ENCODE data around the gene PRF1. TPM values are rescaled to one million over a fixed set of nuclear protein-coding genes. Genes with fewer than 3 reads are reported as not detected.
A peak's percentile ranks its signal among the peaks of the same experiment; 100 is the strongest.

Gene PRF1
- total and polyA plus RNA-seq, 7 donors, result 0.16 to 5.0 (median 1.5) TPM; not detected in 1

DNA sequence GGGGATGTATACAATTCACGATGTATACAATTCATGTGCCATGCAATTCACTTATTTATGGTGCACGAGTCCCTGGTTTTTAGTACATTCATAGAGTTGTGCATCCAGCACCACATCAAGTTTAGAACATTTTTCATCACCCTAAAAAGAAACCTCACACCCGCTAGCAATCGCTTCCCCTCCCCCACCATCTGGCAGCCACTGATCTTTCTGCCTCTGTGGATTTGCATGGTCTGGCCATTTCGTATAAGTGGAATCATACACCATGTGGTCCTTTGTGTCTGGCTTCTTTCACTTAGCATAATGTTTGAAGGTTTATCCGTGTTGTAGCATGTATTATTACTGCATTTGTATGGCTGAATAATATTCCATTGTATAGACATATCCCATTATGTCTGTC, 52.1 kb downstream of the PRF1 start:
- WGBS, 2 donors, result 72 to 87% methylated on average over 6 of the region's 6 CpGs
- TF ChIP-seq POLR2A (IDR thresholded peaks at IDR 0.05) (no peak), EP300 (IDR thresholded peaks at IDR 0.05) (no peak), POLR2AphosphoS5 (IDR thresholded peaks at IDR 0.05) (no peak)
- TF ChIP-seq, protein P1, sequence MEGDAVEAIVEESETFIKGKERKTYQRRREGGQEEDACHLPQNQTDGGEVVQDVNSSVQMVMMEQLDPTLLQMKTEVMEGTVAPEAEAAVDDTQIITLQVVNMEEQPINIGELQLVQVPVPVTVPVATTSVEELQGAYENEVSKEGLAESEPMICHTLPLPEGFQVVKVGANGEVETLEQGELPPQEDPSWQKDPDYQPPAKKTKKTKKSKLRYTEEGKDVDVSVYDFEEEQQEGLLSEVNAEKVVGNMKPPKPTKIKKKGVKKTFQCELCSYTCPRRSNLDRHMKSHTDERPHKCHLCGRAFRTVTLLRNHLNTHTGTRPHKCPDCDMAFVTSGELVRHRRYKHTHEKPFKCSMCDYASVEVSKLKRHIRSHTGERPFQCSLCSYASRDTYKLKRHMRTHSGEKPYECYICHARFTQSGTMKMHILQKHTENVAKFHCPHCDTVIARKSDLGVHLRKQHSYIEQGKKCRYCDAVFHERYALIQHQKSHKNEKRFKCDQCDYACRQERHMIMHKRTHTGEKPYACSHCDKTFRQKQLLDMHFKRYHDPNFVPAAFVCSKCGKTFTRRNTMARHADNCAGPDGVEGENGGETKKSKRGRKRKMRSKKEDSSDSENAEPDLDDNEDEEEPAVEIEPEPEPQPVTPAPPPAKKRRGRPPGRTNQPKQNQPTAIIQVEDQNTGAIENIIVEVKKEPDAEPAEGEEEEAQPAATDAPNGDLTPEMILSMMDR (IDR thresholded peaks at IDR 0.05), result no peak
- H3K4me1 ChIP-seq, result peaks cover 0 to 13% (median 5%) of the 10 kb centered on the region in 4 donors
- no peaks in the 10 kb centered on the region for H3K27me3 ChIP-seq
- peaks cover 0 to 53% (median 0%) of the 10 kb centered on the region in 4 donors for H3K36me3 ChIP-seq
- no peak overlapping the region for H3K27ac ChIP-seq
- H3K9me3 ChIP-seq, result no peaks in the 10 kb centered on the region
- H3K4me3 ChIP-seq, result no peak overlapping the region
- intact Hi-C loops (cut with DNase I), result loop anchor here (1.0 to 5.0 kb wide), 3 partner anchors 142 to 332 kb away; no protein-coding TSS in a partner anchor
- no peak for DNase-seq

DNA sequence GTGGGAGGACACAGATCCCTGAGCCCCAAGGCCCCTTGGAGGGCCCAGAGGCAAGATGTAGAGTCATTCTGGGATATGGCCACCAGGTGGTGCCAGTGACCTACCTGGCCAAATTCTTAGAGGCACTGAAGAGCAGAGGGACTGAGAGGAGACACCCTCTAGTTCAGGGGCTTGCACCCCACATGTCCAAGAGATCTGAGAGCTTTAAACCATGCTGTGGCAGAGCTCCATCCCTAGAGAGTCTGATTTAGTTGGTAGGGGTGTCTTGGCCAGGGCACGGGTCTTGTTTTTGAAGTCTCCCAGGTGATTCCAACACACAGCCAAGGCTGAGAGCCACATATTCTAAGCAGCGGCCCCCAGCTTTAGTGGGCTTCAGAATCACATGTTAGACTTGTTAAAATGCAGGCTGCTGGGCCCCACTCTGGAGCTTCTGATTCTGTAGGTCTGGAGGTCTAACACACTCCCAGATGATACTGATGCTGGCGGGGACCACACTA, 52.5 kb downstream of the PRF1 start:
- peaks cover 0 to 13% (median 5%) of the 10 kb centered on the region in 4 donors for H3K4me1 ChIP-seq
- H3K4me3 ChIP-seq, result no peak overlapping the region
- no peak overlapping the region for H3K27ac ChIP-seq
- DNase-seq, result no peak
- WGBS, 2 donors, result 57 to 91% methylated on average over 3 of the region's 3 CpGs
- H3K36me3 ChIP-seq, result peaks cover 0 to 49% (median 0%) of the 10 kb centered on the region in 4 donors
- no peak for TF ChIP-seq POLR2AphosphoS5 (IDR thresholded peaks at IDR 0.05)
- TF ChIP-seq, protein P1 (IDR thresholded peaks at IDR 0.05), result peak; percentile 69 to 94 (median 89)
- intact Hi-C loops (cut with DNase I), result loop anchor here (1.0 to 10.0 kb wide), 4 partner anchors 142 to 332 kb away; no protein-coding TSS in a partner anchor
- no peaks in the 10 kb centered on the region for H3K9me3 ChIP-seq
- no peaks in the 10 kb centered on the region for H3K27me3 ChIP-seq

DNA sequence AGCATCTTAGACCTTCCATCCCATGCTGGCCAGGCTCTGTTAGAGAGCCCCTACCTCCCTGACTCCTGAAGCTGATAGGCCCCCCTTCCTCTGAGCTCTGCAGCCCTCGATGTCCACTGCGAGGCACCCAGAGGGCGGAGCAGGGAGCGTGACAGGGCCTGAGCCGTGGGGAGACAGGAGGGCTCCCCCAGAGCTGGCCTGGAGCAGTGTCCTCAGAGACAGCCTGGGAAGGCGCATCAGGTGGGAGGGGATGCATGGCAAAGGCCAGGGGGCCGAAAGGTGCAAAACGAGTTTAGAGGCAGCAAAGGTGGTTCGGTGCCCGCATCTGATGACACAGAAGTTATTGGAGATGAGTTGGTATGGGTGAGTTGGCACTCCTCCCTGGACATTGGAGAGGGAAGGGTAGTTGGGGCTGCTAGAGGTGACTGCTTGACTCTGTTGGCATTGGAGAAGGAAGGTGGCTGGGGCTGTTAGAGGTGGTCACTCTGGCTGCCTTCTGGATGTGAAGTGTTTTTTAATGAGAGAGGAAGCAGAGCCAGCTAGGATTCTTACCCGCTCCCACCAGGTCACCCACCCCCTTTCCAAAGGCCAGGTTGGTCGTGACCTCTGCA, 53.1 kb downstream of the PRF1 start:
- Histone ChIP-seq H3K36me3 (peaks cover 0 to 48% (median 0%) of the 10 kb centered on the region in 4 donors), H3K9me3 (no peaks in the 10 kb centered on the region), H3K4me3 (no peak overlapping the region), H3K27ac (no peak overlapping the region), H3K27me3 (no peaks in the 10 kb centered on the region), H3K4me1 (peaks cover 0 to 13% (median 5%) of the 10 kb centered on the region in 4 donors)
- intact Hi-C loops (cut with DNase I), result loop anchor here (10.0 kb wide), 1 partner anchor 325 kb away; no protein-coding TSS in a partner anchor
- WGBS, 2 donors, result 79 to 85% methylated on average over 12 of the region's 12 CpGs
- no peak for DNase-seq
- TF ChIP-seq, protein P1 (IDR thresholded peaks at IDR 0.05), result no peak
- TF ChIP-seq POLR2A (IDR thresholded peaks at IDR 0.05) (no peak), EP300 (IDR thresholded peaks at IDR 0.05) (no peak), POLR2AphosphoS5 (IDR thresholded peaks at IDR 0.05) (no peak)

Other genes starting within 250 kb of the PRF1 start
- 10 to 100 TPM in 3 of 4 donors, 1 to 10 TPM in 1; 9.9 to 22.4 (median 18.7) TPM for gene LRRC20, start 220.1 kb downstream of the PRF1 start, total RNA-seq
- 10 to 100 TPM in 1 of 3 donors, 1 to 10 TPM in 2; 1.2 to 12.2 (median 3.2) TPM for gene LRRC20, start 220.1 kb downstream of the PRF1 start, polyA plus RNA-seq
- gene EIF4EBP2, start 198.6 kb downstream of the PRF1 start, total RNA-seq, result 10 to 100 TPM; 67.1 to 76.0 (median 72.6) TPM
- gene EIF4EBP2, start 198.6 kb downstream of the PRF1 start, polyA plus RNA-seq, result 100 to 1,000 TPM in 1 of 3 donors, 10 to 100 TPM in 2; 34.7 to 102 (median 76.3) TPM
- not detected for gene NODAL, start 161.1 kb downstream of the PRF1 start, total RNA-seq
- gene NODAL, start 161.1 kb downstream of the PRF1 start, polyA plus RNA-seq, result not detected
- 10 to 100 TPM; 13.9 to 33.8 (median 18.8) TPM for gene PALD1, start 124.0 kb downstream of the PRF1 start, total RNA-seq
- 1 to 10 TPM; 1.8 to 6.2 (median 1.8) TPM for gene PALD1, start 124.0 kb downstream of the PRF1 start, polyA plus RNA-seq
- 1 to 10 TPM in 1 of 4 donors, under 1 TPM in 2, not detected in 1; under 0.01 to 1.1 (median 0.41) TPM for gene ADAMTS14, start 69.8 kb upstream of the PRF1 start, total RNA-seq
- under 1 TPM; 0.23 to 0.99 (median 0.60) TPM for gene ADAMTS14, start 69.8 kb upstream of the PRF1 start, polyA plus RNA-seq
- gene TBATA, start 182.6 kb upstream of the PRF1 start, total RNA-seq, result not detected
- not detected for gene TBATA, start 182.6 kb upstream of the PRF1 start, polyA plus RNA-seq
- 10 to 100 TPM; 18.5 to 22.2 (median 20.2) TPM for gene SGPL1, start 213.2 kb upstream of the PRF1 start, total RNA-seq
- gene SGPL1, start 213.2 kb upstream of the PRF1 start, polyA plus RNA-seq, result 10 to 100 TPM in 2 of 3 donors, 1 to 10 TPM in 1; 6.0 to 20.6 (median 13.9) TPM